ENCODE results near the gene IGFBP3.
A peak's percentile ranks its signal among the peaks of the same experiment; 100 is the strongest.
"Not testable (repeated sequence)": the region's sequence is repeated elsewhere in the genome, so short reads cannot be mapped to it uniquely, and the experiment has no call there.

IGFBP3 gene

GRCh38 chr7:45920502-45921380 is at the start of gene IGFBP3:
TSS of gene IGFBP3 (minus strand) at chr7:45921272. CDS start at chr7:45921140, 132 bp downstream.
- peak; percentile 58 for DNase-seq (ENCODE audit: low spot score)

GRCh38 chr7:45970454-45970853 is 49.4 kb upstream of the IGFBP3 start:
- DNase-seq (ENCODE audit: low spot score): no peak

- DNase-seq (ENCODE audit: low spot score): no peak
These were observed 48.9 kb upstream of the IGFBP3 start for GRCh38 chr7:45969940-45970339.

- no peak for DNase-seq (ENCODE audit: low spot score)
These were observed 47.9 kb upstream of the IGFBP3 start for GRCh38 chr7:45968856-45969541.

GRCh38 chr7:45968312-45968711 is 47.2 kb upstream of the IGFBP3 start:
- no peak for DNase-seq (ENCODE audit: low spot score)

- no peak for DNase-seq (ENCODE audit: low spot score)
These were observed 46.6 kb upstream of the IGFBP3 start for GRCh38 chr7:45967591-45968157.

- DNase-seq (ENCODE audit: low spot score): no peak
These were observed 41.8 kb upstream of the IGFBP3 start for GRCh38 chr7:45962861-45963260.

- DNase-seq (ENCODE audit: low spot score): no peak
These were observed 36.6 kb upstream of the IGFBP3 start for GRCh38 chr7:45957721-45958120.

- DNase-seq (ENCODE audit: low spot score): no peak
These were observed 34.2 kb upstream of the IGFBP3 start for GRCh38 chr7:45955286-45955685.

- DNase-seq (ENCODE audit: low spot score): not testable (repeated sequence)
These were observed 32.0 kb upstream of the IGFBP3 start for GRCh38 chr7:45953055-45953454.

- no peak for DNase-seq (ENCODE audit: low spot score)
These were observed 23.0 kb upstream of the IGFBP3 start for GRCh38 chr7:45944058-45944457.

- DNase-seq (ENCODE audit: low spot score): no peak
These were observed 19.9 kb upstream of the IGFBP3 start for GRCh38 chr7:45940939-45941338.

GRCh38 chr7:45940237-45940781 is 19.2 kb upstream of the IGFBP3 start:
- DNase-seq (ENCODE audit: low spot score): not testable (repeated sequence)

GRCh38 chr7:45939574-45939973 is 18.5 kb upstream of the IGFBP3 start:
- DNase-seq (ENCODE audit: low spot score): no peak

GRCh38 chr7:45938626-45939302 is 17.7 kb upstream of the IGFBP3 start:
- DNase-seq (ENCODE audit: low spot score): no peak

- DNase-seq (ENCODE audit: low spot score): no peak
These were observed 16.8 kb upstream of the IGFBP3 start for GRCh38 chr7:45937862-45938261.

- no peak for DNase-seq (ENCODE audit: low spot score)
These were observed 16.2 kb upstream of the IGFBP3 start for GRCh38 chr7:45937301-45937700.

GRCh38 chr7:45930967-45931366 is 9.9 kb upstream of the IGFBP3 start:
- DNase-seq (ENCODE audit: low spot score): no peak

- no peak for DNase-seq (ENCODE audit: low spot score)
These were observed 6.6 kb upstream of the IGFBP3 start for GRCh38 chr7:45927721-45928120.

- no peak for DNase-seq (ENCODE audit: low spot score)
These were observed 3.2 kb upstream of the IGFBP3 start for GRCh38 chr7:45924283-45924682.

- DNase-seq (ENCODE audit: low spot score): no peak
These were observed 2.7 kb upstream of the IGFBP3 start for GRCh38 chr7:45923818-45924217.

GRCh38 chr7:45923290-45923689 is 2.2 kb upstream of the IGFBP3 start:
- DNase-seq (ENCODE audit: low spot score): peak; percentile 83
